HG02763 (cell line): ENCODE data around the gene TTLL12.
"Not testable (repeated sequence)": the region's sequence is repeated elsewhere in the genome, so short reads cannot be mapped to it uniquely, and the experiment has no call there.

ENCODE experiments used
- ATAC-seq: cut with Tn5 transposase; IDR thresholded peaks from one replicate; pipeline ENCODE4 v1.9.1; 2021; ENCODE audit warnings: mild to moderate bottlenecking, moderate library complexity; ENCODE audit not compliant: unreplicated experiment

TTLL12 gene

DNA sequence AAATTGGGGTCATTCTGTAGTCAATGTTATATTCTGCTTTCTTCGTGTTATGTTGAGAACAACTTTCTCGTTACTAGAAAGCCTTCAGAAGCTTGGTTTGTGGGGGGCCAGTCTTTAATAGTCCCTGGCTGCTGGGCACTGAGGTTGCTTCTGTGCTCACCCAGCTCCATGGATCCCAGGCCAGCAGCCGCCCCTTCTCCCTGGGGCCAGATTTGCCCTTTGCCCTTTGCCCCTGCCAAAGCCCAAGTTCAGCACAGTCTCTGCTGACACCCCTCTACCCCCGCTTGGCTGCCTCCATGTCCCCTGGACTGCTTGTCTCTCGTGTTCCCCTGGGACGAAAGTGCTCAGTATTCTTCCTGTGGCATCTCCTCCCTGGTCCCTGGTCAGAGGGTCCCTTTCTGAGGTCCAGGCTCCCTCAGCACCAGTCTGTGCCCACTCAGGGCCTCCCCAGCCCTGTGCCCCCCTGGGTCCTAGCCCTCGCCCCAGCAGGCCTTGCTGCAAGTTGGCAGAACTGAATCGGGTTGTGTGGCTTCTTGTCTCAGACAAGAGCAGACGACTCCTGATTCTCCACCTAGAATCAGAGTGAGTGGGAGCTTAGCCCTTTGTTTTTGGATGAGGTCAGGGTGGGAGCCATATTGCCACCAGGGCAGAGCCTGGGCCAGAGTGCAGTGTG lies 28.9 kb downstream of the TTLL12 start:
- ATAC-seq = no peak

DNA sequence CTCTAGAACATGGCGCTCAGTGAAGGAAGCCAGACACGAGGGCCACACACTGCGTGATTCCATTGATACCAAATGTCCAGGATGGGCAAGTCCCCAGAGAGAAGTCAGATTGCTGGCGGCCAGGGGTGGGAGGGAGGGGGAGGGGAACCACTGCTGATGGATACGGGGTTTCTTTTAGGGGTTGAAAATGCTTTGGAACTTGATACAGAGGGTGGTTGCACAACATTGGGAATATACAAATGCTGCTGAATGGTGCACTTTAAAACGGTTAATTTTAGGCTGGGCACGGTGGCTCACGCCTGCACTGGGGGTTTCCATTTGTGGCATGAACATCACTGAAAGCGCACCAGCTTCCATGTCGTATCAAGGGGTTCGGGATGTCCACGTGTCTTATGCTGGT lies 30.5 kb downstream of the TTLL12 start:
- ATAC-seq = no peak

DNA sequence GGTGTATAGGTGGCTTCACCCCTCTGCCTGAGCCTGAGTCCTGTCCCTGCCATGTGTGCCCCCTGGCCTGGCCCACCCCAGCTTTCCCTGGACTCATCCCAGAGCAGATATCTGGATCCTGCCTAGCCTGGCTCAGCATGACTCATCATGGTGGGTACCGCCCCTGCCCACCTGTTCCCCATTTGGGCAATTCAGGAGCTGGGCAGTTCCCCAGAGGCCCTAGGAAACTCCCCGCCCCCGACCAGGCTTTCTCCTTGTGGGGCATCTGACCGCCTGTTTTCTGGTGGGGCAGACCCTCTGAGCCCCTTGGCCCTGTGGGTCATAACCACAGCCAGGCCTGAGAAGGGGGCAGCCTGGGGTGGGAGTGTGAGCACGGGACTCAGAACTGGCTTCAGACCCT lies 31.1 kb downstream of the TTLL12 start:
- ATAC-seq = no peak

DNA sequence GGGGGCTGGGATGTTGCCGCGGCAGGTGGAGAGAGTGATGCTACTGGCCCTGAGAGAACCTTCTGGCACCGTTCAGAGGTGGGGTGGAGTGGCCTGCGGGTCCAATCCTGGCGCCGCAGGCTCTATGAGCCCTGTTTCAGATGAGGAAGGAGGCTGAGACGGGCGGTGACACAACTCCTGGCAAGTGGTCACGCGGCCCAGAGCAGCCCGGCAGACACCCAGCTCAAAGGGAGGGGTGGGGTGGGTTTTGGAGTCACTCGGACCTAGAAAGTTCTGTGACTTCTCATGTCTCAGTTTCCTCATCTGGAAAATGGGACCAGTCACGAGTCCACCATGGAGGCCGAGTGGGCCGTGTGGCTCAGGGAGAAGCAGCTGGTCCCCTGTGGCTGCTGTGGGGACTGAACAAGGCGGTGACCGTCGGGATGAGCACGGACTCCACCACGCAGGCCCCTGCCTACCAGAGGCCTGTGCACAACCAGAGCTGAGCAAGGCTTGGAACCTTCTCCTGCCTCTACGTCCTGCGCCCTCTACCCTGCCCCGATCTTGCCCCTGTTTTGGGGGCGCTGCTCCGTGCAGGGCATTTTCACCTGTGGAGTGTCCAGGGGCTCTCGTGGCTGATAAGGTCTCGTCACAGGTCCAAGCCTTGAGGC lies 31.9 kb downstream of the TTLL12 start:
- no peak for ATAC-seq

- ATAC-seq = no peak
Observed at GRCh38 chr22:43153899-43154298, 33.0 kb downstream of the TTLL12 start.

GRCh38 chr22:43152357-43153071 lies 34.4 kb downstream of the TTLL12 start:
- ATAC-seq = no peak

- no peak for ATAC-seq
Observed at GRCh38 chr22:43152003-43152356, 35.0 kb downstream of the TTLL12 start.

GRCh38 chr22:43151251-43152002 lies 35.5 kb downstream of the TTLL12 start, which contains the start of gene TSPO:
TSPO (plus strand) TSS chr22:43151559; CDS start chr22:43159239, 7,680 bp downstream.
- no peak for ATAC-seq

DNA sequence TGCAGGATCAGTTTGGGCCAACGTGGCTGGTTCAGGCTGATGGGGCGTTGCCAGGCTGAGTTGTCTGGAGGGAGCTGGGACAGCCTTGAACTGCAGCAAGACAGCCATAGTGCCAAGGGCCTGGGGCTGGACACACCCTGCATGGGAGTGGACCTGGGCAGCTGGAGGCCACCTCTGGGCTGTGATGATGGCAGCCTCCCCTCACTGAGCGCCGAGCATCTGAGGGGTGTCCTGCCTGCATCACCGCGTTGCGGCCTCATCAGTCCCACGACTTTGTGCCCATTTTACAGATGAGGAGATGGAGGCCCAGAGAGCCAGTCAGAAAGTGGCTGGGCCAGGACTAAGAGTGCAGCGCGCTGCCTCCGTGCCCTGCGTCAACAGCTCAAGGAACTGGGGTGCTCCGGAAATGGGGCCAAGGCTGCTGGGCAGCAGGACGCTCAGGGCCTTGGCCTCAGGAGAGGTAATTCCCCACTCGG lies 36.2 kb downstream of the TTLL12 start:
- ATAC-seq = no peak

GRCh38 chr22:43148581-43148980 lies 38.4 kb downstream of the TTLL12 start:
- ATAC-seq = no peak

DNA sequence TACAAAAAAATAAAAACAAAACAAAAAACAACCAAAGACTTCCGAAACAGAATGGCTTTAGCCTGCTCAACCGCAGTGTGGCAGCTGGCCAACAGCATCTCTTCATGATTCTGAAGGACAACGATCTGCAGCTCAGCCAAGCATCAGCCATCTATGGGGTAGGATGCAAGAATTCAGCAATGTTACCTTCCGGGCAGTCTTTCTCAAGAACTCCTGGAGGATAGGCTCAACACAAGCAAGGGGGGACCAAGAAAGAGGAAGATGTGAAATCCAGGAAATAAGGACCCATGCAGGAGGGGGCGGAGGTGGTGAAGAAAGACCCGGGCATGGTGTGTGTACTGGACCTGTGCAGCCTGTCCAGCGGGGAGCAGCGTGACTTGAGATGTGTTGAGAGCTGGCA lies 39.1 kb downstream of the TTLL12 start:
- ATAC-seq = no peak

DNA sequence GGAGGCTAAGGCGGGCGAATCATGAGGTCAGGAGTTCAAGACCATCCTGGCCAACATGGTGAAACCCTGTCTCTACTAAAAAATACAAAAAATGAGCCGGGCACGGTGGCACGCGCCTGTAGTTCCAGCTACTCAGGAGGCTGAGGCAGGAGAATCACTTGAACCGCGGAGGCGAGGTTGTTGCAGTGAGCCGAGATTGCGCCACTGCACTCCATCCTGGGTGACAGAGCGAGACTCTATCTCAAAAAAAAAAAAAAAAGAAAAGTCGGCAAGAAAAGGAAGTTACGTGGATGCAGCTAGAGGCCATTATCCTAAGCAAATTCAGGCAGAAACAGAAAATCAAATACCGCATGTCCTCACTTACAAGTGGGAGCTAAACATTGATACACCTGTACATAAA lies 40.6 kb downstream of the TTLL12 start:
- not testable (repeated sequence) for ATAC-seq

DNA sequence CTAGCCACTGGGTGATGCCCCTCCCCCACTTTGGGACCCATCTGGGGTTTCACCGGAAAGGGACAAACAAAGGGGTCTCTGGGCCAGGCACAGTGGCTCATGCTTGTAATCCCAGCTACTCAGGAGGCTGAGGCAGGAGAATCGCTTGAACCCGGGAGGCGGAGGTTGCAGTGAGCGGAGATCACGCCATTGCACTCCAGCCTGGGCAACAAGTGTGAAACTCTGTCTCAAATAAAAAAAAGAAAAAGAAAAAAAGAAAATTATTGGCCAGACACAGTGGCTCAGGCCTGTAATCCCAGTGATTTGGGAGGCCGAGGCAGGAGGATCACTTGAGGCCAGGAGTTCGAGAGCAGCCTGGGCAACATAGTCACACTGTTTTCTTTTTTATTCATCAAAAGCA lies 41.6 kb downstream of the TTLL12 start:
- not testable (repeated sequence) for ATAC-seq

- ATAC-seq = no peak
Observed at GRCh38 chr22:43144949-43145348, 42.0 kb downstream of the TTLL12 start.

- ATAC-seq = peak; percentile 79
Observed at GRCh38 chr22:43142880-43143562, 43.9 kb downstream of the TTLL12 start, which contains the start of gene MCAT. MCAT (minus strand) TSS chr22:43143398; CDS start chr22:43143348, 50 bp downstream.

GRCh38 chr22:43136801-43137200 lies 50.1 kb downstream of the TTLL12 start:
- ATAC-seq = no peak

DNA sequence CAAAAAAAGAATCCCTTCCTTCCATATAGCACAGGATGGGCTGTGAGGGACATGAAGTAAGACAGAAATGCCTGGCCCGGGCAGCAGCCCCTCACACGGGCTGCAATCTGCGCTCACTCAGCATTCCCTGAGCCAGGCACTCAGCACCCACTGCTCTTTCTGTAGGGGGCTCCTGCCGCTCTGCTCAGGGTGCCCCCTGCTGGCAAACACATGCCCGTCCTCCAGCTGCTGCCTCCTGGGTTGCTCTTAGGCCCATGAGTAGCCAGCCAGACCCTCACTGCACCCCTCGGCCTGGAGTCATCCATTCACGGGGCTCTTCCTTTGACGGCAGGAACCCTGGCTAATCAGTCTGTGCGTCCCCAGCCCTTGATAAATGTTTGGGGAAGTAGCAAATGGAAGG lies 50.7 kb downstream of the TTLL12 start:
- no peak for ATAC-seq

GRCh38 chr22:43135565-43135964 lies 51.4 kb downstream of the TTLL12 start:
- no peak for ATAC-seq

GRCh38 chr22:43134553-43134952 lies 52.4 kb downstream of the TTLL12 start:
- ATAC-seq = no peak

DNA sequence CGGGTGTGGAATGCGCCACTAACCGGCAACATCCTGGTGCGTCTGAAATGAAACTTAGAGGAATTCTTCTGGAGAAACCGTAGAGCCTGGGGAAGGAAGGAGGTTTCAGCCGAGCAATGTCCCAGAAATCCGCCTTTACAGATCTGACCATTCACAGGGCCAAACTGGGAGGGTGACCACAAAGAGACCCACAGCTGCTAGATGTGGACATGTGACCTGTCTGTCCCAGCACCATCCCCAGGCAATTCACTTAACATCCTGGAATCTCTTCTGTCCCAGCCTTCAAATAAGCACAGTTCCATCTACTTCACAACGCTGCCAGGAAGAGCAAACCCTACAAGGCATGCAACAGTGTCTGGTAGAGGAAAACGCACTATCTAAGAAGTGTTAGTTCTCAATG lies 53.5 kb downstream of the TTLL12 start:
- no peak for ATAC-seq
